Esophagus squamous epithelium (tissue), 4 donors: ENCODE results near the gene SFRP5.

Source experiments
- POLR2A ChIP-seq, 4 donors: fragments of 450-650 bp; IDR thresholded peaks; one replicate each; pipeline ENCODE4 v1.6.1; 2017; ENCODE audit warnings: antibody characterized with exemption in 4 of 4, mild to moderate bottlenecking in 4 of 4, moderate library complexity in 3 of 4
- TF ChIP-seq, protein P1 (sequence below), 6 experiments: fragments of 450-650 bp in 4 of 6; fragments of 200-600 bp in 2 of 6; sonication (generic) in 2 of 6; IDR thresholded peaks; one replicate each; pipeline ENCODE4 v1.5.1; 2016 to 2019; ENCODE audit warnings: antibody characterized with exemption in 6 of 6, mild to moderate bottlenecking in 4 of 6, moderate library complexity in 4 of 6

DNA sequence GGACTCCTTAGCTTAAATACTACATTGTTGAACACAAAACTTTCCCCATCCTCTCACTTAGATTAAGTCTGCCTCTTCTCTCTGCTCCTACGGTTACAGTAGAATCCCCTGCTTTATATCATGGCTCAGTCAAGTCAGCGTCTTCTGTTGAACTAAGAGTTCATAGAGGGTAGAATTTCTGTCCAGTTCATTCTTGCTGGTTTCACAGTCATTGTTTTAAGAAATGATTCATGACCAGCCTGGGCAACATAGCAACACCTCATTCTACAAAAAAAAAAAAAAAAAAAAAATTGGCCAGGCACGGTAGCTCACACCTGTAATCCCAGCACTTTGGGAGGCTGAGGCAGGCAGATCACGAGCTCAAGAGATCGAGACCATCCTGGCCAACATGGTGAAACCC, 38.5 kb downstream of the SFRP5 start:
- TF ChIP-seq, protein P1, sequence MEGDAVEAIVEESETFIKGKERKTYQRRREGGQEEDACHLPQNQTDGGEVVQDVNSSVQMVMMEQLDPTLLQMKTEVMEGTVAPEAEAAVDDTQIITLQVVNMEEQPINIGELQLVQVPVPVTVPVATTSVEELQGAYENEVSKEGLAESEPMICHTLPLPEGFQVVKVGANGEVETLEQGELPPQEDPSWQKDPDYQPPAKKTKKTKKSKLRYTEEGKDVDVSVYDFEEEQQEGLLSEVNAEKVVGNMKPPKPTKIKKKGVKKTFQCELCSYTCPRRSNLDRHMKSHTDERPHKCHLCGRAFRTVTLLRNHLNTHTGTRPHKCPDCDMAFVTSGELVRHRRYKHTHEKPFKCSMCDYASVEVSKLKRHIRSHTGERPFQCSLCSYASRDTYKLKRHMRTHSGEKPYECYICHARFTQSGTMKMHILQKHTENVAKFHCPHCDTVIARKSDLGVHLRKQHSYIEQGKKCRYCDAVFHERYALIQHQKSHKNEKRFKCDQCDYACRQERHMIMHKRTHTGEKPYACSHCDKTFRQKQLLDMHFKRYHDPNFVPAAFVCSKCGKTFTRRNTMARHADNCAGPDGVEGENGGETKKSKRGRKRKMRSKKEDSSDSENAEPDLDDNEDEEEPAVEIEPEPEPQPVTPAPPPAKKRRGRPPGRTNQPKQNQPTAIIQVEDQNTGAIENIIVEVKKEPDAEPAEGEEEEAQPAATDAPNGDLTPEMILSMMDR (IDR thresholded peaks at IDR 0.05) = no peak
- TF ChIP-seq POLR2A (IDR thresholded peaks at IDR 0.05) = no peak
